ENCODE results near the gene GSC.
"Not testable (repeated sequence)": the region's sequence is repeated elsewhere in the genome, so short reads cannot be mapped to it uniquely, and the experiment has no call there.

The GSC gene

DNA sequence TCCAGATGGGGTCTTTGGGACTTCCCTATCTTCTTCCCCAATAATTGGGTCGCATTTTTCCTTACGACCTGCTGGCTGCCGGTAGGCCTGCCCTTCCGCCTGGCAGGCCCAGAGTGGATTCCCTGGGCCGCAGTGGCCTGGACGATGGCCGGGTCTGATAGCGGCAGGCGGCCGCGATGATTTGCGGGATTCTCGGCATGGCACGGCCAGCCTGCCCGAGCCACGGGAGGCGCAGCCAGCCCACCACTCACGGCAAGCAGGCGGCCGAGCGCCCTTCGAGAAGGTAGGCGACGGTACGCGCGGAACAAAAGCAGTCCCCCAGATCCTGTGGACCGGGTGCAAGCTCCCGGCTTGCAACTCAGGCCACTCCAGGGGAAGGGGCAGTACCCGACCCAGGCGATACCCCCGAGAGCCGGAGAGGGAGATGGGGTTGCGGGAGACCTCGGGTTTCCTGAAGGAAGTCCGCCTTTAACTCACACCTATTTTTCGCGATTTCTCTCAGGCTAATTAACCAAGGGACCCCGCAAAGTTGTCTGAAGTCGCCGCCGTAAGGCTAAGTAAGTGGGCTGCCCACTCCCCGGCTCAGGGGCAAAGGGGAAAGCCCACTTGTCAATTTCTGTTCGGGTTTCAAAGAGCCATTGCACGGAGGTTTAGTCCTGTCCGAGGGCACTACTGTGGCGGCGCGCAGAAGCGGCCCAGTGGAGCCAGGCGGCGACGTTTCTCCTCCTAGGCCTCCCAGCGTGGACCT, 1.4 kb upstream of the GSC start:
- no peak for DNase-seq

DNA sequence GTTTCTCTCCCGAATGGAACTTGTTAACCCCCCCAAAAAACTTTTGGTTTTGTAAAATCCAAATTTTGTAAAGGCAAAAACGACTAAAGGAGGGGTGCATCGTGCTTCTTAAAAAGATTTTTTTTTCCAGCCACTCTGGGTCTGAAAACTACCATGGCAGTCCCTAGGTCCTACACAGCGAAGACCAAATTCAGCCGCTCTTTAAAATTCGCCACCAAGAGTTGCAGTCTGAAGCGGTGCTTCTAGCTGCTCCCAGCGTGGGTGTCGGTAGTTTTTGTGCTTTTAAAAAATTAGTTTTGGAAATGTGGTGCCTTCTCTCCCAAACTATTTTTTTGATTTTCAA, 873 bp upstream of the GSC start:
- no peak for DNase-seq

DNA sequence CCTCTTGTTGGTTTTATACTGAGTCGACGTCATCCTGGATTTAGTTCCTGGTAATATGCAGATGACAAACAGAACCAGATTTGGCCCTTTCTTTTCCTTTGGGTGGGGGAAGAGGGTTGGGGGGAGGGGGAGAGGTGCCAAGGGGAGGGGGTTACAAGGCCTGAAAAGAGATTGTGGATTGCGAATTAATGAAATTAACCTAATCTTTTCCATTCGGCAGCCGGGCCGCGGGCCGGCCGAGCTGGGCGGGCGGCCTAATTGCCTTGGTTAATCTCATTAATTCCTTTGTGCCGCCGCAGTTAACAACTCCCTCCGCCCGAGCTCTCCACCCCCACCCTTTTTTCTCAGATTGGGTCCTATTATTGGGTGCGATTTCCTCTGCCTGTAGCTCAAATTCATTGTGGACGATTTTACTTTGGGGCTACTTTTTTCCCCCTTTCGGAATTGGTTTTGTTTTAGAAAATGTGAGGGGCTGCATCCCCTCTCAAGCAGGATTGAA, 387 bp upstream of the GSC start:
- peak; percentile 27 for DNase-seq

- peak; percentile 38 for DNase-seq
Observed at GRCh38 chr14:94768521-94769390, 1.2 kb downstream of the GSC start.

DNA sequence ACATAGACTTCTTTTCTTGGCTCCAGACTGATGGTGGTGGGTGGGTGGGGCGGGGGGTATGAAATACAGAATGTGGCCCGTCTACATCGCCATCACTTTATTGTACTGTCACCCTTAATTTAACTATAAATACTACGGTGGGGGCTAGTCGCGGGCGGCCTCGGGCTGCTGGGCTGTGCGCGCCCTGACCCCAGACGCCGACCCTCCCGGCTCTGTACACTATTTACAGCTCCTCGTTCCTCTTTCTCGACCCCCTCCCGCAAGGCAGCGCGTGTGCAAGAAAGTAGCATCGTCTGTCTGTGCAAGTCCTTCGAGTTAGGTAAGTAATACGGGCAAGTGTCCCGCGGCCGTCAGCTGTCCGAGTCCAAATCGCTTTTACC, 1.8 kb downstream of the GSC start:
- DNase-seq, result no peak

DNA sequence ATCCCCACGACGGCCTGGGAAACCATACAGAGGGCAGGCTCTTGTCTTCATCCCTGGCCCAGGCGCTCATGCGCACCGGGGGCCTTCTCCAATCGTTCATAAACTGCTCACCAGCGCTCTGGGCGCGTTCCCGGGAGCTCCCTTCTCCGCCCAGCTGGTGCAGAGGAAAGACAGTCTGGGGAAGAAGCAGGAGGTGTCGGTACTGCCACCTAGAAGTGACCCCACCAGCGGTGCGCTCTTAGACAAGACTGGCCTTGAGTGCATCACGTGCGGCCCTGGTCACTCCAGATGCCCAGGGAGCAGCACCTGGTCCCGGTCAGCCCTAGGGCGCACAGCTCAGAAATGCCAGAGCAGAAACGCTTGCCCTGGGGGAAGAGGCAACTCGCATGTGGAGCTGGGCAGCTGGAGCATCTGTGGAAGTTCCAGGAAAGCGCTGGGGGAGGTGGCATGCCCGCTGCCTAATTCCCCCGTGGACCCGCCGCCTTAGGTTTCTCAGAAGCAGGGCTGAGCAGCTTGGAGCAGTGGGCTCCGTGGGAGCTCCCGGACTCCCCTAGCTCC, 2.5 kb downstream of the GSC start:
- no peak for DNase-seq

DNA sequence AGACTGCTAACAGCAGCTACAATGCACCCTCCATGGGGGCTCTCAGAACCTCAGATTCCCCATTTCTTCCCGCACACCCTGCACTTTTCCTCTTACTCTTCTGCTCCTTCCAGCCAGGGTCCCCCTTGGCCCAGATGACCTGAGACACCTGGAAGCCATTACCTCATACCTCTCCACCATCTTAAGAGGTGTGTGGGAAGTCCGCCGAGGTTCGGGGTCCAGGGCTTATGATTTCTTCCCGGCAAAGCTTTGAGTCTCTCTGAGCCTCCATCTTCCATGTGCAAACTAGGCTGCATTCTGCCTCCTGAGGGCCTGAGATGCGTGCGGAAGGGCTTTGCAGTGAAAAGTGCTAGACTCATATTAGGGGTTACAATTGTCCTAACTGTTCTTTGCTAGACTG, 5.3 kb downstream of the GSC start:
- no peak for DNase-seq

DNA sequence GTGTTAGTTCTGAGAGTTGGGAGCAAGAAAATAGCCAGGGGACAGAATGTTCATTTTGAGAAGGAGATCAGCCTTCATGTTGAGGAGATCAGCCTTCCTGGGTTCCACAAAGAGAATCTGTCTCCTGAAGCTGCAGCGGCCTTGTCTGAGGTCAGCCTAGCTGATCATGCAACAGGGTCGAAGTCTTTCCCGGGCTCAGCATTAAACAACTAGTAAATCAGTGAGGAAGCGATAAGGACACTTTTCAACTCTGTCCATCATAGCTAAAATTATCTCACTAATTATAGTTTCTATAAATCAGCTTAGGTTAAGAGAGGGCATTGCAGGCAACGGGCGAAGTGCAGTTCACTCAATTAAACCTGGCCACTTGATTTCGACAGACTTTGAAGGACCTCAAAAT, 7.5 kb downstream of the GSC start:
- DNase-seq, result no peak

DNA sequence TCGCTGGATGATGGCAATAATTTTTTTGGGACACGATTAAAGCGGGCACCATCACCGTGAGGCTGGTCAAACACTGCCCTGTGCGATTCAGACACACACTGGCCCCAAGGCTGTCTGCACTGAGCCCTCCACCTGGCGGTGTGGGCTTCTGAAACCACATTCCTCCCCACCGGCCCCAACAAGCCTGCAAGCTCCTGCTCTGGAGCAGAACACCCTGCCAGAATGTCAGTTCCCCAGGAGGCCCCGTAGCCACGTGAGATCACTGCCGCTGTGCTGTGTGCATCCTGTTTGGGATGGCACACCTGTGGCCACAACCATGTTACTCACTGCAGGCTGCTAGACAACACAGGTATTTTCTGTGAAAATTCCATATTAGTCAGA, 7.9 kb downstream of the GSC start:
- no peak for DNase-seq

GRCh38 chr14:94761348-94761996, 8.4 kb downstream of the GSC start:
- no peak for DNase-seq

GRCh38 chr14:94756310-94756882, 13.5 kb downstream of the GSC start:
- DNase-seq, result no peak

DNA sequence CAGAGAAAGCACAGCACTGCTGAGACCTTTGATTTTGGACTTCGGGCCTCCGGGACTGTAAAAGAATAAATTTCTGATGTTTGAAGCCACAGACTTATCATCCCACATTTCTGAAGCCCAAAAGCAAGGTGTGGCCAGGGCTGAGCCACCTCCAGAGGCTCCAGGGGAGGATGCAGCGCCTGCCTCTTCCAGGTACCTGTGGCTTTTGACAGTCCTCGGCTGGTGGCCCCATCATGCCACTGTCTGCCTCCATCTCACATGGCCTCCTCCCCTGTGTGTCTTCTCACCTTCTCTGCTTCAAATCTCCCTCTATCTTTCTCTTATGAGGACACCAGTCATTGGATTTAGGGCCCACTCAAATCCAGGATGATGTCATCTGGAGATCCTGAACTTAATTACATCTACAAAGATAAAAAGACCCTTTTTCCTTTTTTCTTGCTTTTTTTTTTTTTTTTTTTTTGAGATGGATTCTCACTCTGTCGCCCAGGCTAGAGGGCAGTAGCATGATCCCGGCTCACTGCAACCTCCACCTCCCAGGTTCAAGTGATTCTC, 15.4 kb downstream of the GSC start:
- DNase-seq, result no peak

- DNase-seq, result no peak
Observed at GRCh38 chr14:94752591-94753436, 17.1 kb downstream of the GSC start.

GRCh38 chr14:94751956-94752355, 18.0 kb downstream of the GSC start:
- no peak for DNase-seq

- no peak for DNase-seq
Observed at GRCh38 chr14:94751321-94751720, 18.6 kb downstream of the GSC start.

GRCh38 chr14:94750371-94750770, 19.5 kb downstream of the GSC start:
- DNase-seq, result no peak

- peak; percentile 52 for DNase-seq
Observed at GRCh38 chr14:94748667-94749347, 21.1 kb downstream of the GSC start.

DNA sequence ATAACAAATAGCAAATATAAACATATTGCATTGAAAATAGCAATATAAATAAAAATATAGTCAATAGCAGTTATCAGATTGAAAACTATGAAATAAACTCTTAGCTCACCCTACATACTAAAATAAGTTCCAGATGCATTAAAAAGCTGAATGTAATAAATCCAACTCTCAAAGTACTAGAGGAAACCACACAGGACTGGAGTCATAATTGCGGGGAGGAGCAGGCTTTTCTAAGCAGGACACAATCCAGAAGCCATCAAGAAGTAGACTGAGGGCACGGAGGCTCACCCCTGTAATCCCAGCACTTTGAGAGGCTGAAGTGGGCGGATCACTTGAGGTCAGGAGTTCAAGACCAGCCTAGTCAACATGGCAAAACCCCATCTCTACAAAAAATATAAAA, 22.2 kb downstream of the GSC start:
- DNase-seq, result no peak

DNA sequence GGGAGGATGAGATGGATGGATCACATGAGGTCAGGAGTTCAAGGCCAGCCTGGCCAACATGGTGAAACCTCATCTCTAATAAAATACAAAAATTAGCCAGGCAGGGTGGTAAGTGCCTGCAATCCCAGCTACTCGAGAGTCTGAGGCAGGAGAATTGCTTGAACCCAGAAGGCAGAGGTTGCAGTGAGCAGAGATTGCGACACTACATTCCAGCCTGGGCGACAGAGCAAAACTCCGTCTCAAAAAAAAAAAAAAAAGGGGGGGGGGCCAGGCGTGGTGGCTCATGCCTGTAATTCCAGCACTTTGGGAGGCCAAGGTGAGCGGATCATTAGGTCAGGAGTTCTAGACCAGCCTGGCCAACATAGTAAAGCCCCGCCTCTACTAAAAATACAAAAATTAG, 22.8 kb downstream of the GSC start:
- not testable (repeated sequence) for DNase-seq

DNA sequence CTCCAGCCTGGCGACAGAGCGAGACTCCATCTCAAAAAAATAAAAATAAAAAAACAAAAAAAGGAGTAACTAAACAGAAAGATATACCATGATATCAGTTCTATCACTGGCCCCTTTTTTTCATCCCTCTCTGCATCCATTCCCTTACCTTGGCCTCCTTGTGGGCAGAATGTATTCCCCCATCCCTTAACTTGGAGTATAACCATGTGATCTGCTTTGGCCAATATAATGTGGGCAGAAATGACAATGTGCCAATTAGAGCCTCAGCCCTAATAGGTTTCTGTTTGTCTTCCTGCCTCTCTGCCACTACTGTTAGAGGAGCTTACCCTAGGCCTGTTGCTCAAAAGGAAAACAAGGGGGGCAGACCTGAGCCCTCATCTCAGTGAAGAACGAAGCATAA, 23.8 kb downstream of the GSC start:
- no peak for DNase-seq

GRCh38 chr14:94738751-94739150, 31.2 kb downstream of the GSC start:
- no peak for DNase-seq

Measured in hematopoietic multipotent progenitor cell treated with erythropoietin and hydrocortisone succinate and interleukin-3 and kit ligand, for 6 days (in vitro differentiated cells).